HG03097 (cell line): ENCODE data around the gene NANOS3.
"Not testable (repeated sequence)": the region's sequence is repeated elsewhere in the genome, so short reads cannot be mapped to it uniquely, and the experiment has no call there.

Source experiments
- ATAC-seq: cut with Tn5 transposase; IDR thresholded peaks from one replicate; pipeline ENCODE4 v1.9.1; 2021; ENCODE audit not compliant: unreplicated experiment, low FRiP score

NANOS3 gene

GRCh38 chr19:13914777-13915176, 37.8 kb downstream of the NANOS3 start:
- ATAC-seq: no peak

DNA sequence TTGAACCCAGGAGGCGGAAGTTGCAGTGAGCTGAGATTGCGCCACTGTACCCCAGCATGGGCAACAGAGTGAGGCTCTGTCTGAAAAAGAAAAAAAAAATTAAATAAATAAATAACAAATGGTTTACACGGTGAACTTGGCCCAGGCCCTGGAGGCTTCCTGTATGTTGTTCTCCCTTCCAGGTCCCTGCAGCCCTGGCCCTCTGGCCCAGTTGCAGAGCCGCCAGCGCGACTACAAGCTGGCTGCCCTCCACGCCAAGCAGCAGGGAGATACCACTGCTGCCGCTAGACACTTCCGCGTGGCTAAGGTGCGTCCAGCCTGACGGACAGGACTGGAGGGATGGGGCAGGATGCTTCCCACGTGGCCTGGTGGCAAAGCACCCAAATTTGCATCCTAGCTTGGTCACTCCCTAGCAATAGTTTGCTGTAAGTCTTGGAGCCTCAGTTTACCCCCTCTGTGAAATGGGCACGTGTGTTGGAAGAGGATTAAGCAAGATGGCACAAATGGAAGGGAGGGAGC, 41.0 kb downstream of the NANOS3 start:
- no peak for ATAC-seq

GRCh38 chr19:13918726-13919411, 41.9 kb downstream of the NANOS3 start:
- ATAC-seq: no peak

DNA sequence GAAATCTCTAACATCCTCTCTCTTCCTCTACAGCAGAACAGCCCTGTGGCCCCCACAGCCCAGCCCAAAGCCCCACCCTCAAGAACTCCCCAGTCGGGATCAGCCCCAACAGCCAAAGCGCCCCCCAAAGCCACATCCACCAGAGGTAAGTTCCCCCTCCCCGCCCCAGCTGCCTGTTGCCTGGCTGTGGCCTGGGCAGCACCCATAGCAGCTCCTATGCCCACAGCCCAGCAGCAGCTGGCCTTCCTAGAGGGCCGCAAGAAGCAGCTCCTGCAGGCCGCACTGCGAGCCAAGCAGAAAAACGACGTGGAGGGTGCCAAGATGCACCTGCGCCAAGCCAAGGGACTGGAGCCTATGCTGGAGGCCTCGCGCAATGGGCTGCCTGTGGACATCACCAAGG, 43.6 kb downstream of the NANOS3 start:
- no peak for ATAC-seq

GRCh38 chr19:13920940-13921747, 44.2 kb downstream of the NANOS3 start:
- ATAC-seq: no peak

- not testable (repeated sequence) for ATAC-seq
These were observed 45.2 kb downstream of the NANOS3 start for GRCh38 chr19:13922118-13922517.

DNA sequence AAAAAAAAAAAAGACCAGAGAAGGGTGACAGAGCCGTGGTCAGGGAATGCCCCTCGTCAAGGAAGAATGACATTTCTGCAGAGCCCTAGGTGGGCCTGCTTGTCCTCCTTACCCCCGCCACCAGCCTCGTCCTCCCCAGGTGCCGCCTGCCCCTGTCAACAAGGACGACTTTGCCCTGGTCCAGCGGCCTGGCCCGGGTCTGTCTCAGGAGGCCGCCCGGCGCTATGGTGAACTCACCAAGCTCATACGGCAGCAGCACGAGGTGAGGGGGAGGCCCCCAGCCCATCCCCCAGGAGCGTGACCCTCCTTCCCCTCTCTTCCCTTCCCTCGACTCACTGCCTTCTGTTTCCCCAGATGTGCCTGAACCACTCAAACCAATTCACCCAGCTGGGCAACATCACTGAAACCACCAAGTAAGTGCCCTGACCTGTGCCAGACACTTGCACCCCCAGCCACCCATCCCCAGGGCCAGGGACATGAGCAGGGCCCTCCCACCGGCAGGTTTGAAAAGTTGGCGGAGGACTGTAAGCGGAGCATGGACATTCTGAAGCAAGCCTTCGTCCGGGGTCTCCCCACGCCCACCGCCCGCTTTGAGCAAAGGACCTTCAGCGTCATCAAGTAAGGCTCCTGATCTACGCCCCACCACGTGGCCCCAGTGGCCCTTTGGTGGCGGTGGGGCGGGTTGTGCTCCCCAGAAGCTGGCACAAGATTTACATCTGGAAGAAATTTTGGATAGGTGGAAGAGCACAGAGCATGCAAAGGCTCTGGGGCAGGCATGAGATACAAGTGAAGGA, 46.5 kb downstream of the NANOS3 start:
- ATAC-seq: no peak

- ATAC-seq: no peak
These were observed 49.1 kb downstream of the NANOS3 start for GRCh38 chr19:13926010-13926409.

- ATAC-seq: no peak
These were observed 49.8 kb downstream of the NANOS3 start for GRCh38 chr19:13926715-13927114.

GRCh38 chr19:13929340-13929739, 52.4 kb downstream of the NANOS3 start:
- ATAC-seq: no peak

- ATAC-seq: no peak
These were observed 53.0 kb downstream of the NANOS3 start for GRCh38 chr19:13929956-13930355.
